ENCODE data around the gene INPP4B.

GRCh38 chr4:142169216-142169615 is 676.9 kb downstream of the INPP4B start:
- TF ChIP-seq CTCF (IDR thresholded peaks at IDR 0.05) (no peak), POLR2A (IDR thresholded peaks at IDR 0.05) (no peak)

All from Peyer's patch (tissue), 4 donors.